ENCODE data around the gene MRPL53.

MRPL53 gene

DNA sequence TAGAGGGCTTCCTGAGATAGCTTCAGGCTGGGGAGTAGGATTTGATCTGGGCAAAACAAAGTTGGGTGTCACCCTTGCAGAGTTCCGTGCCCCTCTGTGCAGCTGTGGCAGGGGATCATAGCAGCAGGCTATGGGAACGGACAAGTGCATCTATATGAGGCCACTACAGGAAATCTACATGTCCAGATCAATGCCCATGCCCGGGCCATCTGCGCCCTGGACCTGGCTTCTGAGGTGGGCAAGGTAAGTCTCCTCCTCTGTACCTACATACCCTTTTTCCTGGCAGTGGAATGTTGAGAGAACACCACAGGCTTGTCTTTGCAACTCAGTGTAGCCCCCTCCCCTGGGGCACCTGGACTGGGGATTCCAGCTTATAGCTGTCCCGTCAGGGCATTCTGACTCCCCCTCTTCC is 47.5 kb downstream of the MRPL53 start:
- no peak for DNase-seq

DNA sequence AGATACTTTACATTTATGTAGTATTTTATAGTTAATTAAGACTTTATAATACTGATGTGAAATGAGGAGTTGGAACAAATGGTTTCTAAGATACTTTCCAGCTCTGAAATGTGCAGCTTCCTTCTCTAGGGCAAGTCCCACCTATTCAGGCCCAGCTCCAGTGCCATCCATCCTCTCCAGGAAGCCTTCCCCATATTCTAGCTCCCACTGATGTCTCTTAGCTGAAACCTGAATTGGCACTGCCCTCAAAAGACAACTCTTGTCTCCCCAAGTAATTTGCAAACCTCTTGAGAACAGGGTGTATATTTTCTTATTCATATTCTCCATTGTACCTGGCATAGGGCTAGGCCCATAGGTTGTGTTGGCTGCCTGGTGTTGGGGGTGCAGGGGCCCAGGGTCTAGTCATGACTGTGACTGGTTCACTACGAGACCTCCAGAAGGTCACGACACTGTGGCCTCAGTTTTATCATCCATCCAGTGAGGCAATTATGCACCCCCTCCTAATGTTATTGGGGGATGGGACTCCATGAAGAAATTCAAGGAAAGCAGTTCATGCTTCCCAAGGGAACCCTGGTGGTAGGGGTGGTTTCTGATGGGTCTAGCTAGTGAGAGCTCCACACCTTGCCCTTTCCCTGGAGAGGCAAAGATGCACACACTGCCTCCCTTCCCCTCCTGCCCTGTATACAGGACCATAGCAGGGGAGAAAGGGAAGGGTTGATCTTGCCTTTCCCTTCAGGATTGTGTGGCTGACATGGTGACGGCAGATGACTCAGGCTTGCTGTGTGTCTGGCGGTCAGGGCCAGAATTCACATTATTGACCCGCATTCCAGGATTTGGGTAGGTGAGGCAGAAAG is 48.1 kb downstream of the MRPL53 start:
- DNase-seq, result no peak

GRCh38 chr2:74423231-74424095 is 49.0 kb downstream of the MRPL53 start:
- DNase-seq, result no peak
